Raji (cell line): Measurements from ENCODE around the gene FSHR.

Source experiments
- POLR2A ChIP-seq: IDR thresholded peaks from 2 replicates; pipeline ENCODE4 v1.6.1; 2011; ENCODE audit warnings: low read depth, low read length, control low read depth; ENCODE audit not compliant: insufficient read depth

The FSHR gene

GRCh38 chr2:49021271-49021670 lies 133.0 kb downstream of the FSHR start:
- TF ChIP-seq POLR2A, result no peak

GRCh38 chr2:49005261-49005660 lies 149.1 kb downstream of the FSHR start:
- TF ChIP-seq POLR2A, result no peak

GRCh38 chr2:49004036-49004626 lies 150.2 kb downstream of the FSHR start:
- no peak for TF ChIP-seq POLR2A

GRCh38 chr2:49003201-49003600 lies 151.1 kb downstream of the FSHR start:
- TF ChIP-seq POLR2A, result no peak

GRCh38 chr2:49002750-49003149 lies 151.6 kb downstream of the FSHR start:
- TF ChIP-seq POLR2A, result no peak

- no peak for TF ChIP-seq POLR2A
Observed at GRCh38 chr2:49000695-49001094, 153.6 kb downstream of the FSHR start.

GRCh38 chr2:48998449-48998848 lies 155.9 kb downstream of the FSHR start:
- TF ChIP-seq POLR2A, result no peak

GRCh38 chr2:48993576-48993975 lies 160.7 kb downstream of the FSHR start:
- no peak for TF ChIP-seq POLR2A

- no peak for TF ChIP-seq POLR2A
Observed at GRCh38 chr2:48991415-48992131, 162.7 kb downstream of the FSHR start.

- TF ChIP-seq POLR2A, result no peak
Observed at GRCh38 chr2:48984922-48985321, 169.4 kb downstream of the FSHR start.

- TF ChIP-seq POLR2A, result no peak
Observed at GRCh38 chr2:48983551-48983950, 170.8 kb downstream of the FSHR start.

- no peak for TF ChIP-seq POLR2A
Observed at GRCh38 chr2:48982887-48983435, 171.4 kb downstream of the FSHR start.

- no peak for TF ChIP-seq POLR2A
Observed at GRCh38 chr2:48980846-48981245, 173.5 kb downstream of the FSHR start.

- no peak for TF ChIP-seq POLR2A
Observed at GRCh38 chr2:48979691-48980090, 174.6 kb downstream of the FSHR start.

- TF ChIP-seq POLR2A, result no peak
Observed at GRCh38 chr2:48978131-48978530, 176.2 kb downstream of the FSHR start.

- no peak for TF ChIP-seq POLR2A
Observed at GRCh38 chr2:48971801-48972200, 182.5 kb downstream of the FSHR start.
